Upper lobe of left lung (tissue), 6 donors: ENCODE measurements around the gene DDC. TPM values are rescaled to one million over a fixed set of nuclear protein-coding genes. Genes with fewer than 3 reads are reported as not detected.
A peak's percentile ranks its signal among the peaks of the same experiment; 100 is the strongest.

Experiments used
- ATAC-seq, 2 donors: fragments of 200-7000 bp; cut with Tn5 transposase; one replicate each; pipeline ENCODE4 v1.9.1; 2022; ENCODE audit warnings: mild to moderate bottlenecking in 2 of 2, moderate library complexity in 2 of 2; ENCODE audit not compliant: low FRiP score in 2 of 2
- DNase-seq, 2 donors: peaks; one replicate each; pipeline ENCODE4 v3.0.0-alpha.2; 2019 to 2020
- H3K27ac ChIP-seq, 4 donors: fragments of 200-600 bp; sonication (generic); one replicate each; pipeline ENCODE4 v1.5.1; 2016 to 2019
- H3K27me3 ChIP-seq, 4 donors: fragments of 200-600 bp; sonication (generic); one replicate each; pipeline ENCODE4 v1.5.1; 2017 to 2019
- H3K36me3 ChIP-seq, 4 donors: fragments of 200-600 bp; sonication (generic); one replicate each; pipeline ENCODE4 v1.5.1; 2016 to 2019
- H3K4me1 ChIP-seq, 4 donors: fragments of 200-600 bp; sonication (generic); one replicate each; pipeline ENCODE4 v1.5.1; 2018 to 2019
- H3K4me3 ChIP-seq, 4 donors: fragments of 200-600 bp; sonication (generic); one replicate each; pipeline ENCODE4 v1.5.1; 2017 to 2019; ENCODE audit warnings: mild to moderate bottlenecking in 2 of 4, moderate library complexity in 1 of 4
- H3K9me3 ChIP-seq, 4 donors: fragments of 200-600 bp; sonication (generic); one replicate each; pipeline ENCODE4 v1.5.1; 2018 to 2019
- CTCF ChIP-seq, 6 experiments: fragments of 450-650 bp in 4 of 6; fragments of 200-600 bp in 2 of 6; sonication (generic) in 2 of 6; IDR thresholded peaks; one replicate each; pipeline ENCODE4 v1.5.1; 2016 to 2019; ENCODE audit warnings: antibody characterized with exemption in 6 of 6
- EP300 ChIP-seq, 4 donors: sonication (generic); formaldehyde crosslinking; IDR thresholded peaks; one replicate each; pipeline ENCODE4 v1.5.1; 2017; ENCODE audit warnings: antibody characterized with exemption in 4 of 4, control low read depth in 2 of 4
- POLR2A ChIP-seq, 4 donors: fragments of 450-650 bp; IDR thresholded peaks; one replicate each; pipeline ENCODE4 v1.5.1; 2016 to 2017; ENCODE audit warnings: antibody characterized with exemption in 4 of 4, mild to moderate bottlenecking in 2 of 4
- POLR2AphosphoS5 ChIP-seq, 2 donors: sonication (generic); formaldehyde crosslinking; IDR thresholded peaks; one replicate each; pipeline ENCODE4 v1.5.1; 2017; ENCODE audit warnings: antibody characterized with exemption in 2 of 2
- WGBS, 2 donors: methylation state at CpG; one replicate each; pipeline ENCODE4 v1.1.5; 2017 to 2018; 5-methylcytosine and 5-hydroxymethylcytosine counted together
- total RNA-seq, 6 donors: library from RNA; depleted of rRNA in 4 of 6; stranded (reverse); fragments of >200 nt in 4 of 6; gene quantifications; one replicate each; pipeline versions ENCODE4 v1.1.0 to v1.2.1, GENCODE V29; 2016 to 2021
- donor health status: DM: no; HTN: no; CAD: no; lungs with moderate emphysema.
- donor health status: DM: no; HTN: yes; CAD: no; lungs with severe emphysema.

The DDC gene
- total RNA-seq, 6 donors from 2014 or later: 1.2 to 2.0 (median 1.4) TPM; not detected in 1

DNA sequence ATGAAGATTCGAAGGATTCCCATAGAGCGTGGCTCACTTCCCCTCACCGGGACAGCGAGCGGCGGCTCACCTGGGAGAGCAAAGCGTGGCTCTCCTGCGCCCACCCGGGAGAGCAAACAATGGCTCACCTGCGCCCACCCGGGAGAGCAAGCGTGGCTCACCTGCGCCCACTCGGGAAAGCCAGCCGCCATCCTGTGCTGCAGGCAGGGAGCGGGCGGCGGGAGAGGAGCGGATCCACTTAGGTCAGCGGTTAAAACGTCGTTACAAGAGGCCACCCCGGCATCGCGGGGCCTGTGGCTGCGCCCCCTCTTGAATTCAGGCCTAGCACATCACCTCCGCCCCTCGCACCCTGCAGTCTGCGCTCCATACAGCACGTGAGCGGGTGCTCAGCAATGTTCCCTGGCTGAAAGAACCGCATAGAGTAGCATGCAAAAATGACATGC, 114.6 kb downstream of the DDC start:
- peaks cover 7 to 16% (median 12%) of the 10 kb centered on the region in 4 donors for H3K4me1 ChIP-seq
- no peaks in the 10 kb centered on the region for H3K9me3 ChIP-seq
- peak overlapping the region; percentile 39 to 97 (median 76) for H3K4me3 ChIP-seq
- TF ChIP-seq EP300 (IDR thresholded peaks at IDR 0.05) (no peak), CTCF (IDR thresholded peaks at IDR 0.05) (no peak), POLR2A (IDR thresholded peaks at IDR 0.05) (no peak), POLR2AphosphoS5 (IDR thresholded peaks at IDR 0.05) (no peak)
- DNase-seq (peak in 1 of 2 donors; percentile 84), ATAC-seq (peak; percentile 16 to 38)
- H3K27ac ChIP-seq: peak overlapping the region; percentile 57 to 86 (median 72)
- WGBS, 2 donors: 13 to 15% methylated on average over 14 to 32 of the region's 32 CpGs
- no peaks in the 10 kb centered on the region for H3K27me3 ChIP-seq
- peaks cover 0 to 14% (median 9%) of the 10 kb centered on the region in 4 donors for H3K36me3 ChIP-seq

- Histone ChIP-seq H3K4me3 (peak within 1 kb of the TSS; percentile 39 to 97 (median 76)), H3K9me3 (no peaks in the 10 kb centered on the region), H3K36me3 (peaks cover 0 to 19% (median 10%) of the 10 kb centered on the region in 4 donors), H3K27ac (peak within 1 kb of the TSS; percentile 57 to 86 (median 72)), H3K4me1 (peaks cover 7 to 16% (median 12%) of the 10 kb centered on the region in 4 donors), H3K27me3 (no peaks in the 10 kb centered on the region)
- WGBS, 2 donors: 0 to 2% methylated on average over 12 to 29 of the region's 63 CpGs
- TF ChIP-seq POLR2A (IDR thresholded peaks at IDR 0.05): peak in 2 of 4 donors; percentile 36 to 77
- TF ChIP-seq EP300 (IDR thresholded peaks at IDR 0.05): no peak
- TF ChIP-seq CTCF (IDR thresholded peaks at IDR 0.05): peak in 2 of 6 experiments; percentile 8 to 16
- TF ChIP-seq POLR2AphosphoS5 (IDR thresholded peaks at IDR 0.05): peak in 1 of 2 donors; percentile 64
- ATAC-seq: peak; percentile 96 to 98
- peak; percentile 74 to 97 for DNase-seq
These were observed 115.2 kb downstream of the DDC start, which contains the start of gene FIGNL1 for GRCh38 chr7:50449881-50450589. Gene FIGNL1, minus strand, starts transcription at chr7:50450350. Its CDS starts 3,063 bp downstream, at chr7:50447287.

DNA sequence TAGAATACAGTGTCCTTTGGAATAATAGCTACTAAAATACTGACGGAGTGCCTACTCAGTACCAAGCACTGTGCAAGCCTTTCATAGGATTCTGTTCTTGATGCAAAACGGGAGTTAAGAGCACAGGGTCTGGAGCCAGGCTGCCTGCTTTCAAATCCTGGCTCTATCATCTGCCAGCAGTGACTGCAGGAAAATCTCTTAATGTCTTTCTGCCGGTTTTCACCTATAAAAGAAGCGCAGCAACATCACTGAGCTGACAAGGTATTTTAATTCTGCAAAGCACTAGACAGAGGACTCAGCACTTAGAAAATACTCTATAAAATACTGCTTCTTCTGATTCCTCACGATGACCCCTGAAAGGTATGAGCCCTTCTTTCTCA, 115.7 kb downstream of the DDC start:
- TF ChIP-seq POLR2AphosphoS5 (IDR thresholded peaks at IDR 0.05) (no peak), POLR2A (IDR thresholded peaks at IDR 0.05) (no peak), EP300 (IDR thresholded peaks at IDR 0.05) (no peak), CTCF (IDR thresholded peaks at IDR 0.05) (no peak)
- 8 to 12% methylated on average over 4 to 5 of the region's 5 CpGs for WGBS, 2 donors
- Histone ChIP-seq H3K36me3 (peaks cover 0 to 19% (median 10%) of the 10 kb centered on the region in 4 donors), H3K27ac (peak overlapping the region; percentile 57 to 86 (median 72)), H3K4me3 (peak overlapping the region; percentile 39 to 97 (median 76)), H3K9me3 (no peaks in the 10 kb centered on the region), H3K4me1 (peaks cover 7 to 16% (median 12%) of the 10 kb centered on the region in 4 donors), H3K27me3 (no peaks in the 10 kb centered on the region)
- DNase-seq: no peak
- ATAC-seq: no peak

GRCh38 chr7:50448823-50449222, 116.4 kb downstream of the DDC start:
- ATAC-seq: no peak
- TF ChIP-seq CTCF (IDR thresholded peaks at IDR 0.05): no peak
- no peak for TF ChIP-seq POLR2A (IDR thresholded peaks at IDR 0.05)
- TF ChIP-seq EP300 (IDR thresholded peaks at IDR 0.05): no peak
- no peak for TF ChIP-seq POLR2AphosphoS5 (IDR thresholded peaks at IDR 0.05)
- no peak overlapping the region for H3K4me3 ChIP-seq

More at GRCh38 chr7:50448823-50449222, 116.4 kb downstream of the DDC start:
- peaks cover 0 to 24% (median 10%) of the 10 kb centered on the region in 4 donors for H3K36me3 ChIP-seq
- H3K9me3 ChIP-seq: no peaks in the 10 kb centered on the region
- peaks cover 7 to 16% (median 12%) of the 10 kb centered on the region in 4 donors for H3K4me1 ChIP-seq
- H3K27ac ChIP-seq: no peak overlapping the region
- no peaks in the 10 kb centered on the region for H3K27me3 ChIP-seq
- DNase-seq: no peak
